Measurements from ENCODE around the gene SPNS1.
"Not testable (repeated sequence)": the region's sequence is repeated elsewhere in the genome, so short reads cannot be mapped to it uniquely, and the experiment has no call there.

Gene SPNS1

DNA sequence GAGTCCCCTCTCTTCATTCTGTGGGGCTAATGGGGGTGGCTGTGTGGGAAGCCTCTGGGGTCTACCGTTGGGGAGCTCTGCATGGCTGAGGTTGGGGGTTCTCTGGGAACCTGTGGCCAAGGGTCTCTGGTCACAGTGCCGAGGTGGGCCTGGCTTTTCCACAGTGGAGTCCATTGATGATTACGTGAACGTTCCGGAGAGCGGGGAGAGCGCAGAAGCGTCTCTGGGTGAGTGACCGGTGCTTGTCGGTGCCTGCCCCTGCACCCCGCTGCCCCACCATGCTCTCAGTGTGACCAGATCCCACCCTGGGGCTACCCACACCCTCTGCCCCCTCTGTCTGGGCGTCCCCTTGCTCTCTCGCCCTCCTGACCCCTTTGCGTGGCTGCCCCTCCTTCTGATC, 14.8 kb downstream of the SPNS1 start:
- no peak for DNase-seq (ENCODE audit: low read depth)
- TF ChIP-seq, protein P1, sequence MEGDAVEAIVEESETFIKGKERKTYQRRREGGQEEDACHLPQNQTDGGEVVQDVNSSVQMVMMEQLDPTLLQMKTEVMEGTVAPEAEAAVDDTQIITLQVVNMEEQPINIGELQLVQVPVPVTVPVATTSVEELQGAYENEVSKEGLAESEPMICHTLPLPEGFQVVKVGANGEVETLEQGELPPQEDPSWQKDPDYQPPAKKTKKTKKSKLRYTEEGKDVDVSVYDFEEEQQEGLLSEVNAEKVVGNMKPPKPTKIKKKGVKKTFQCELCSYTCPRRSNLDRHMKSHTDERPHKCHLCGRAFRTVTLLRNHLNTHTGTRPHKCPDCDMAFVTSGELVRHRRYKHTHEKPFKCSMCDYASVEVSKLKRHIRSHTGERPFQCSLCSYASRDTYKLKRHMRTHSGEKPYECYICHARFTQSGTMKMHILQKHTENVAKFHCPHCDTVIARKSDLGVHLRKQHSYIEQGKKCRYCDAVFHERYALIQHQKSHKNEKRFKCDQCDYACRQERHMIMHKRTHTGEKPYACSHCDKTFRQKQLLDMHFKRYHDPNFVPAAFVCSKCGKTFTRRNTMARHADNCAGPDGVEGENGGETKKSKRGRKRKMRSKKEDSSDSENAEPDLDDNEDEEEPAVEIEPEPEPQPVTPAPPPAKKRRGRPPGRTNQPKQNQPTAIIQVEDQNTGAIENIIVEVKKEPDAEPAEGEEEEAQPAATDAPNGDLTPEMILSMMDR (IDR thresholded peaks at IDR 0.05; ENCODE audit: insufficient read depth, low read depth, low read length, missing control alignments) = no peak
- H3K4me3 ChIP-seq (ENCODE audit: low read length) = no peak overlapping the region

DNA sequence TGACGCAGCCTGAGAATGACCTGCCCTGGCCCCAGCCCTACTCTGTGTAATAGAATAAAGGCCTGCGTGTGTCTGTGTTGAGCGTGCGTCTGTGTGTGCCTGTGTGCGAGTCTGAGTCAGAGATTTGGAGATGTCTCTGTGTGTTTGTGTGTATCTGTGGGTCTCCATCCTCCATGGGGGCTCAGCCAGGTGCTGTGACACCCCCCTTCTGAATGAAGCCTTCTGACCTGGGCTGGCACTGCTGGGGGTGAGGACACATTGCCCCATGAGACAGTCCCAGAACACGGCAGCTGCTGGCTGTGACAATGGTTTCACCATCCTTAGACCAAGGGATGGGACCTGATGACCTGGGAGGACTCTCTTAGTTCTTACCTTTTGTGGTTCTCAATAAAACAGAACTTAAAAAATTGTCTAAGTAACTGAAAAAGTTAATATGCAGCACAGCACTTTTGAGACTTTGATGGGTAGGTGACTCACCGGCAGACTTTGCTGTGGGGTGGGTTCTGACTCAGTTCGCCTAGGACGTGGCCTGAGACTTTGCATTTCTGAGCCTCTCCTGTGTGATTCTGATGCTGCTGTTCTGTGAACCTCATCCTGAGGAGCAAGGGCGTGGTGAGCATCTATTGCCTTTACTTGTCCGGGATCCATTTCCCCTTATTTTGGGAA, 15.9 kb downstream of the SPNS1 start:
- no peak for DNase-seq (ENCODE audit: low read depth)
- H3K4me3 ChIP-seq (ENCODE audit: low read length) = no peak overlapping the region
- TF ChIP-seq, protein P1 (IDR thresholded peaks at IDR 0.05; ENCODE audit: insufficient read depth, low read depth, low read length, missing control alignments) = no peak

DNA sequence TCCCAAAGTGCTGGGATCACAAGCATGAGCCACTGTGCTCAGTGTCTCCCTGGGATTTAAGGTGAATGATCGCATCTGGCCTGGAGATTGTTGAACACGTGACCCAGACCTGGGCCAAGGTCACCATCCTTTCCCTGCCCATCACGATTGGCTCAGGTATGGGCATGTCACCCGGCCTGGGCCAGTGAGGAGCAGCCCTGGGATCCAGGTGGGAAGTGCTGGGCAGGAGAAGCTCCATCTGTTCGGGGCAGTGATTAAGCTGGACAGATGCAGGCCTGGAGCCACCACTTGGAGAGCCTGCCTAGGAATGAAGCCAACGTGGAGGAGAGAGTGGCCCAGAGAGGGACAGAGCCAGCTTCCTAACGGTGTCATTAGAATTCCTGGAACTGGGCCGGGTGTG, 17.1 kb downstream of the SPNS1 start:
- TF ChIP-seq, protein P1 (IDR thresholded peaks at IDR 0.05; ENCODE audit: insufficient read depth, low read depth, low read length, missing control alignments) = no peak
- no peak for DNase-seq (ENCODE audit: low read depth)
- no peak overlapping the region for H3K4me3 ChIP-seq (ENCODE audit: low read length)

GRCh38 chr16:28992496-28992895, 17.9 kb downstream of the SPNS1 start:
- TF ChIP-seq, protein P1 (IDR thresholded peaks at IDR 0.05; ENCODE audit: insufficient read depth, low read depth, low read length, missing control alignments) = no peak
- no peak for DNase-seq (ENCODE audit: low read depth)
- H3K4me3 ChIP-seq (ENCODE audit: low read length) = no peak overlapping the region

GRCh38 chr16:28998837-28999236, 24.3 kb downstream of the SPNS1 start:
- no peak overlapping the region for H3K4me3 ChIP-seq (ENCODE audit: low read length)
- no peak for DNase-seq (ENCODE audit: low read depth)
- TF ChIP-seq, protein P1 (IDR thresholded peaks at IDR 0.05; ENCODE audit: insufficient read depth, low read depth, low read length, missing control alignments) = no peak

DNA sequence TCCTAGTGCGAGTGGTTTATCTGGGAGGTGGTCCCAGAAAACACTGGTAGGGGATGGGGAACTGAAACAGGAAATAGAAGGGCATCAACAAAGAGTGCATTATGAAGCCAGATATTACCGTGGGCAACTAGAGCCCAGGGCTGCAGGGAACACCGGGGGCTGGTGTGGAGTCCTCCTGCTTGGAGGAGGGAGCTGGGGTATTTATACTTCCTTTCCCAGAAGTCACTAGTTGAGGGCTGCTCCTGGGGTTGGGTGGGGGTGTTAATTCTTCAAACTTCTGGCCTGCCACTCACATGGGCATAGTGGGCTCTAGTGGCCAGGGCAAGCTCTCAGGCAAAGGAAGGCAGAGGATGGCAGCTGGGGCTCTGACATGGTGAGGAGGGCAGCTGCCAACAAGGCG, 25.0 kb downstream of the SPNS1 start:
- H3K4me3 ChIP-seq (ENCODE audit: low read length) = no peak overlapping the region
- no peak for DNase-seq (ENCODE audit: low read depth)
- TF ChIP-seq, protein P1 (IDR thresholded peaks at IDR 0.05; ENCODE audit: insufficient read depth, low read depth, low read length, missing control alignments) = no peak

DNA sequence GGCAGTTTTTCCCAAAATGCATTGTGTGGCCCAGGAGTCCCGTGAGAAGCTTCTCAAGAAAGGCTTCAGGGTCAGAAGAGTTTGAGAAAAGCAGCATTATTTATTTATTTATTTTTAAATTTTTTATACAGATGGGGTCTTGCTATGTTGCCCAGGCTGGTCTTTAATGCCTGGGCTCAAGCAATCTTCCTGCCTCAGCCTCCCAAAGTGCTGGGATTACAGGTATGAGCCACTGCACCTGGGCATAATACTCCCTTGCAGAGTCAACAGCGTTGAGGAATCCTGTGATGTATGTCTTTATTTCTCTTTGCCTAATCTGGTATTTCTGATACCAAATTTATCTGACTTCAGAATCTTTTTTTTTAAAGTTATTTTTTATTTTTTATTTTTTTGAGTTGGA, 25.4 kb downstream of the SPNS1 start:
- no peak for DNase-seq (ENCODE audit: low read depth)
- TF ChIP-seq, protein P1 (IDR thresholded peaks at IDR 0.05; ENCODE audit: insufficient read depth, low read depth, low read length, missing control alignments) = no peak

DNA sequence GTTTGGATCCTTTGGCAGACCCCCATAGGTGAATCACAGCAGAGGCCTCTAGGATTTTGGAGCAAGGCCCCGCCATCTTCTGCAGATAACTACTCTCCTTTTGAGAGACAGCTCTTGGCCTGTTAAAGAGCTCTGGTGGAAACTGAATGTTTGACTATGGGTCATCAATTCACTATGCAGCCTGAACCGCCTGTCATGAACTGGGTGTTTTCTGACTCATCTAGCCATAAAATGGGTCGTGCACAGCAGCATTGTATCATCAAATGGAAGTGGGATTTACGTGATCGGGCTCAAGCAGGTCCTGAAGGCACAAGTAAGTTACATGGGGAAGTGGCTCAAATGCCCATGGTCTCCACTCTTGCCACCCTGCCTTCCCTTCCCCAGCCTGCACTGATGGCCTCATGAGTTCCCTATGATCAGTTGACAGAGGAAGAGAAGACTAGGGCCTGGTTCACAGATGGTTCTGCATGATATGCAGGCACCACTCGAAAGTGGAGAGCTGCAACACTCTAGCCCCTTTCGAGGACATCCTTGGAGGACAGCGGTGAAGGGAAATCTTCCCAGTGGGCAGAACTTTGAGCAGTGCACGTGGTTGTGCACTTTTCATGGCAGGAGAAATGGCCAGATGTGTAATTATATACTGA, 30.0 kb downstream of the SPNS1 start:
- not testable (repeated sequence) for DNase-seq (ENCODE audit: low read depth); H3K4me3 ChIP-seq (ENCODE audit: low read length)

More for the DNA sequence above, 25.4 kb downstream of the SPNS1 start:
- no peak overlapping the region for H3K4me3 ChIP-seq (ENCODE audit: low read length)

Measured in epithelial cell of esophagus (primary cell).